ENCODE data around the gene GTF2H1. TPM values are rescaled to one million over a fixed set of nuclear protein-coding genes. Genes with fewer than 3 reads are reported as not detected.

Gene GTF2H1
- total RNA-seq, result 26.6 TPM
- long read RNA-seq, transcript GTF2H1-201 (15 exons, 2,982 nt), result major isoform, 49 of 58 reads
- long read RNA-seq, partial matches to known transcripts, result 5 of 58 reads
- long read RNA-seq, other reads (novel, unspliced or antisense), result 4 of 58 reads

GRCh38 chr11:18321969-18322711 lies at the start of gene GTF2H1, which contains the start of gene HPS5:
Gene GTF2H1 (plus strand): TSS chr11:18322567. CDS start chr11:18333075, 10,508 bp downstream.
Gene HPS5 (minus strand): TSS chr11:18322140. CDS start chr11:18317858, 4,282 bp downstream.
- DNase-seq, result peak; percentile 95
- intact Hi-C loops (cut with micrococcal nuclease), result loop anchor here (10.0 kb wide), 1 partner anchor 73 kb away; the partner anchor contains the start of gene LDHA
- peak; percentile 99 for ATAC-seq

GRCh38 chr11:18277565-18278271 lies 44.6 kb upstream of the GTF2H1 start:
- ATAC-seq, result peak; percentile 68
- intact Hi-C loops (cut with micrococcal nuclease), result no loop called here
- no peak for DNase-seq

DNA sequence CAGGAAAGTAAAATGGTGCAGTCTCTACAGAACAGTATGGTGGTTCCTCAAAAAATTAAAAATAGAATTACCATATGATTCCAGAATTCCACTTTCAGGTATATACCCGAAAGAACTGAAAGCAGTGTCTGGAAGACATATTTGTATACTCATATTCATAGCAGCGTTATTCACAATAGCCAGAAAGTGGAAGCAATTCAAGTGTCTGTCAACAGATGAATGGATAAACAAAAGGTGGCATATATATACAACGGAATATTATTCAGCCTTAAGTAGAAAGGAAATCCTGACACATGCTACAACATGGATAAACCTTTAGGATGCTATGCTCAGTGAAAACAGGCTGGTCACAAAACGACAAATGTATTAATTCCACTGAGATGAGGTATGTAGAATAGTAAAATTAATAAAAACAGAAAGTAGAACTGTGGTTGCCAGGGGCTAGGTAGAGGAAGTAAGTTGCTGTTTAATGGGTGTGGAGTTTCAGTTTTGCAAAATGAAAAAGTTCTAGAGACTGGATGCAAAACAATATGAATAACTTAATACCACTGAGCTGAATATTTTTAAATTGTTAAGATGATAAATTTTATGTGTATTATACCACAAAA lies 41.8 kb upstream of the GTF2H1 start:
- DNase-seq (no peak), ATAC-seq (no peak)
- intact Hi-C loops (cut with micrococcal nuclease), result no loop called here

DNA sequence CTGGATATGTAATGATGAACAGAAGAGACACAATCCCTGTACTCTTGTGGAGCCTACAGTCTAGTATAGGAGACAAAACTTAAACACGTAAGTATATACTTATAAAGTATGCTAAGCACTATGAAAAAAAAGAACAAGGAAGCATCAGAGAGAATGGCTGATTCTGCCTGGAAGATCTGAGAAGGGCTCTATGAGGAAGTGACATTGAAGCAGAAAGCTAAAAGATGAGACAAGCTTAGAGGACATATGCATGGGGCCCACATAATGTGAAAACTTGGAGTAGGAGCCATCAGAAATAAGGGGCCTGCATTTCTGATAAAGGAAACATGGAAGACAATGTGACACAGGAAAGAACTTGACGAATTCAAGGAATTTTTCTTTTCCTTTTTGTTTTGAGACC lies 39.7 kb upstream of the GTF2H1 start:
- intact Hi-C loops (cut with micrococcal nuclease), result no loop called here
- no peak for ATAC-seq
- DNase-seq, result no peak

DNA sequence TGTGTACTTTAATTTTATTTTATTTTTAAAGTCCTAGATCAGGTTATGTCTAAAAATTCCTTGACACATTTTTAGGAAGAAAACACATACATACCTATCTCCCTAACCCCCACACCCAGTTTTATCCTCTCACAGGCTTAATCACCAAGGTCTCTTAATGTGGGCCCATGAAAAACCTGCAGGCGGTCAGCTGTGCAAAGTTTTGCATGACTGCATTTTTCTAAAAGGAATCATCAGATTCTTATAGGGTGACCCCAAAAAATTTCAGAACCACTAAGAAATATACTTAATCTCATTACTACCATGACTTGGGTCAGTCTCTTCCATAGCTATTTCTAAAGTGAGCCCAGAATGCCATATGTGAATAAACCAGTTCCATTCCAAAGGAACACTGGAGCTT lies 36.5 kb upstream of the GTF2H1 start:
- intact Hi-C loops (cut with micrococcal nuclease), result no loop called here

GRCh38 chr11:18288911-18289310 lies 33.5 kb upstream of the GTF2H1 start:
- intact Hi-C loops (cut with micrococcal nuclease), result no loop called here
- no peak for ATAC-seq
- DNase-seq, result no peak

More for the DNA sequence above, 36.5 kb upstream of the GTF2H1 start:
- ATAC-seq (no peak), DNase-seq (no peak)

DNA sequence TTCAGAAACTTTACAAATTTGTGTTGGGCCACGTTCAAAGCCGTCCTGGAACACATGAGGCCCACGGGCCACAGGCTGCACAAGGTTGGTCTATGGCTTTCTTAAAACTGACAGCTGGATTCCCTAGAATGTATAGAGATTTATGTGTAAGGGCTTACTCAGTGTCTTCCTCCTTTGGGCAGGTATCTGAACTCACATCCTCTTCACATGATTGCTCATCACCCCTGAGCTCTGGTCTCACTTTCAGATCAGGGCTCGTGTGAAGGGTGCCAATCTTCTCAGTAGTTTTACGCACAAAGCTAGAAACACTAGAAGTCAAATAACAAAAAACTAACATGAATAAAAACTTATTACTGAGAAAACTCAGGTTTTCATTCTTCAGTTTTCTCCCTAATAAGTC lies 27.5 kb upstream of the GTF2H1 start:
- intact Hi-C loops (cut with micrococcal nuclease), result no loop called here
- no peak for ATAC-seq
- no peak for DNase-seq

DNA sequence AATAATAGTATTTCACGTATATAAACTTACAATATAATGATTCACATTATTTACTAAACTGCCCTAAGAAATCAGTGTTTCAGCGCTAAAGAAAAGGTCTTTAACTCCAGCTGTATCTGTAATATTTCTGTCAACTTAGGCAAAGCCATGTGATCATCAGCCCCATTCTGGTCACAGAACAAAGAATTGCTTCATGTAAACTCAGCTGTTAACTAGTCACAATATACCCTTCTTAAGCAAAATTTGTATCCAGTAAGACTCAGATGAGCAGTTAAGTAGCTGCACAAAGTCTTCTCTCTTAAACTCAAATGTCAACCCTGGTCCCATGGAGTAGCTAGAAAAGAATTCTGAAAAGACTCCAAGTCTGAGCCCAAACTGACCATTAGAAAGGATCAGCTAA lies 27.1 kb upstream of the GTF2H1 start:
- intact Hi-C loops (cut with micrococcal nuclease), result no loop called here
- ATAC-seq (no peak), DNase-seq (no peak)

- ATAC-seq, result no peak
- no peak for DNase-seq
- intact Hi-C loops (cut with micrococcal nuclease), result no loop called here
Observed at GRCh38 chr11:18299721-18300120, 22.6 kb upstream of the GTF2H1 start.

DNA sequence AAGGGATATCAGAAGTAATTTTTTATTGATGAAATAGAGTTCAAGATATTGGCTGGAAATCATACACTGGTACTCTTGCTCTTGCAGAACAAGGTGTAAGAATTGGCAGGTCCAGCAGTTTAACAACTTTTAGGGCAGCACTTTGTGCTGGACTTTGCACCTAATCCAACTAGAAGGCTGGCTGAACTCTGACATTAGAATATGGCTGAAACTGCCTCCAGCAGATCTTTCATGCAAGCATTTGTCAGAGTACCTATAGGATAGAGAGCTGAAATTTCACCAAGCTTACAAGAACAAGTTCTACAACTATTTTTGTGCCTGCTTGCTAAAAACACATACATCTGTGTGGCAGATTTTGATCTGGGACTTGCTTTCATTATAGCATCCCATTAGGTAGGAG lies 17.6 kb upstream of the GTF2H1 start:
- intact Hi-C loops (cut with micrococcal nuclease), result no loop called here
- no peak for ATAC-seq
- no peak for DNase-seq

- no peak for ATAC-seq
- DNase-seq, result no peak
- intact Hi-C loops (cut with micrococcal nuclease), result no loop called here
Observed at GRCh38 chr11:18307461-18308139, 14.8 kb upstream of the GTF2H1 start.

- ATAC-seq (no peak), DNase-seq (no peak)
- intact Hi-C loops (cut with micrococcal nuclease), result no loop called here
Observed at GRCh38 chr11:18308242-18308641, 14.1 kb upstream of the GTF2H1 start.

GRCh38 chr11:18309691-18310090 lies 12.7 kb upstream of the GTF2H1 start:
- DNase-seq, result no peak
- intact Hi-C loops (cut with micrococcal nuclease), result no loop called here
- ATAC-seq, result no peak

- intact Hi-C loops (cut with micrococcal nuclease), result no loop called here
- DNase-seq (no peak), ATAC-seq (no peak)
Observed at GRCh38 chr11:18310800-18311340, 11.5 kb upstream of the GTF2H1 start.

DNA sequence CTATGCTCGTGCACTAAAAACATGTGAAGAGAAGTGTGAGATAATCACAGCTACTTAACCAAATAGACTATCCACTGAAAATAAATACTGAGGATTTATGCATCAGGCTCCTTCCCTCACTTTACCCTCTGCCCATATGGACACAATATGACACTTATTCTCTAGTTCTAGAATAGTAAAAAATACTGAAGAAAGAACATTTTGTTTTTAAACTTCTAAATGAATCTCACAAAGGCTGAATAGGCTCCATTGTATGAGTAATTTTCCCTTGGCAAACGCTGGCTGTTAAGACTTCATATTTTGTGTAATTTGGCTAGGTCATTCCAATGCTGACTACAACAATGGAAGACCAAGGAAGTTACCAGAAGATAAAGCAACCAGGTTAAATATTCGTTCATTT lies 10.4 kb upstream of the GTF2H1 start:
- intact Hi-C loops (cut with micrococcal nuclease), result no loop called here
- ATAC-seq, result peak; percentile 42
- no peak for DNase-seq

DNA sequence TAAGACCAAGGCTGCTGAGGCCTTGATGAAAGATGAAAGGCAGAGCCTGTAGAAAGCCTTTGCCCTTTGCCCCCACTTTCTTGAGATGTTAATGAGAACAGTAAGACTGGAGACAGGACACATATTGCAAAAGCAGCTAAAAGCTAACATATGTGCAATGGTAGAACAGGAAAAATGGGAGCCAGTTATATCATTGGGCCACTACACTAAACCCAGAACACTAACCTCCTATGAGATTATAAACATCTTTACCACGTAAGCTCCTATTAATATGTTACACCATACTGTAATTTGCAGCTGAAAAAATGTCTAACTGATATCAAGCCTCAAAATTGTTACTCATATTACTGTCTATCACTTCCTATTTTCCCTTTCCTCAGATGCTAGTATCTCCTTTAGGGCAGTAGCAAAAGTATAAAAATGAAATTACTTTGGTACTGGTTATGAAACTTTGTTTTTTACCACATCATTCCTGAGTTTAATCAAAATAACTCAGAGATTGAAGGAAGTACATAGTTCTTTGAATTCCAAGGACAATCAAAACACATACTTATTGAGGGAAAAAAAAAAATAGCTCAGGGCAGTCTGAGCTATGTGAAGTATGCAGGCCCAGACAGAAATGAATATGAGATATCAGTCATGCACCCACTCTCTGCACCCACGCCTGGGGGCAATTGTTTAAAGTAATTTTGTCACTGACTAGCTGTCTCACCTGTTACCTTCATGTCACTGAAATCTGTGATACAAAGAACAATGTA lies 9.5 kb upstream of the GTF2H1 start:
- no peak for ATAC-seq
- intact Hi-C loops (cut with micrococcal nuclease), result no loop called here
- no peak for DNase-seq

DNA sequence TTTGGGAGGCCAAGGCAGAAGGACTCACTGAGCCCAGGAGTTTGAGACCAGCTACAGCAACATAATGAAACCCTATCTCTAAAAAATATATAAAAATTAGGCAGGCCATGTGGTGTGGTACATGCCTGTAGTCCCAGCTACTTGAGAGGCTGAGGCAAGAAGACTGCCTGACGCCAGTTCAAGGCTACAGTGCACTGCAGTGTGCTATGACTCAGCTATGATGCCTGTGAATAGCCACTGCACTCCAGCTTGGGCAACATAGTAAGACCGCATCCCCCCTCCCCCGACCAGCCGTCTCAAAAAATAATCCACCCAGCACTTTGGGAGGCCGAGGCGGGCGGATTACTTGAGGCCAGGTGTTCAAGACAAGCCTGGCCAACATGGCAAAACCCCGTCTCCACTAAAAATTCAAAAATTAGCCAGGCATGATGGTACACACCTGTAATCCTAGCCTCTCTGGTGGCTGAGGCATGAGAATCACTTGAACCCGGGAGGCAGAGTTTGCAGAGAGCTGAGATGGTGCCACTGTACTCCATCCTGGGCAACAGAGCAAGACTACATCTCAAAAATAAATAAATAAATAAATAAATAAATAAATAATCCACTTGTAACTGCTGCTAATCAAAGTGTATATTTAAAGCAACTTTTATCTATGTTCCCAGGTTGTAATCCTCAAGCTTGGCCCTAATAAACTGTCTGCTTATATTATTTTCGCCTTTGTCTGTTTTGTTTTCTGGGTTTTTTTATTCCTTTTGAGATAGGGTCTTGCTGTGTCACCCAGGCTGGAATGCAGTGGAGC lies 8.2 kb upstream of the GTF2H1 start:
- no peak for ATAC-seq
- no peak for DNase-seq
- intact Hi-C loops (cut with micrococcal nuclease), result no loop called here

All from left ventricle myocardium superior (tissue), 1 donor.